Natural killer cell (primary cell): ENCODE results near the gene SPIRE1. TPM values are rescaled to one million over a fixed set of nuclear protein-coding genes. Genes with fewer than 3 reads are reported as not detected.
A peak's percentile ranks its signal among the peaks of the same experiment; 100 is the strongest.

Source experiments
- ATAC-seq, 3 donors: fragments of 150-1000 bp in 2 of 3; fragments of 200-7000 bp in 1 of 3; cut with Tn5 transposase; 1 replicate in 1 of 3; 2 replicates in 2 of 3; pipeline ENCODE4 v1.10.0; 2021; ENCODE audit warnings: mild to moderate bottlenecking in 2 of 3, moderate library complexity in 2 of 3
- DNase-seq, 2 donors: peaks; one replicate each; pipeline versions ENCODE4 v3.0.0 to v3.0.0-alpha.2; 2013 to 2021; ENCODE audit warnings: mixed read lengths in 1 of 2
- H3K27ac ChIP-seq: one replicate; pipeline ENCODE4 v1.5.1; 2013; ENCODE audit warnings: mild to moderate bottlenecking, low read length
- H3K27me3 ChIP-seq: one replicate; pipeline ENCODE4 v1.6.1; 2013; ENCODE audit warnings: low read length; ENCODE audit not compliant: control insufficient read depth, insufficient read depth
- H3K36me3 ChIP-seq: one replicate; pipeline ENCODE4 v1.6.1; 2013; ENCODE audit warnings: low read length; ENCODE audit not compliant: control insufficient read depth, insufficient read depth
- H3K4me1 ChIP-seq: one replicate; pipeline ENCODE4 v1.6.1; 2013; ENCODE audit warnings: low read length; ENCODE audit not compliant: control insufficient read depth, insufficient read depth
- H3K4me3 ChIP-seq: one replicate; pipeline ENCODE4 v1.5.1; 2013; ENCODE audit warnings: low read length
- H3K9me3 ChIP-seq: one replicate; pipeline ENCODE4 v1.6.1; 2013; ENCODE audit warnings: low read length; ENCODE audit not compliant: control insufficient read depth, insufficient read depth
- H3K27ac Mint-ChIP-seq, 2 donors: one replicate each; pipeline ENCODE4 v1.8.0; 2022; ENCODE audit warnings: mild to moderate bottlenecking in 2 of 2, mixed read lengths in 2 of 2, moderate library complexity in 1 of 2
- H3K27me3 Mint-ChIP-seq, 2 donors: one replicate each; pipeline ENCODE4 v1.8.0; 2022; ENCODE audit warnings: low read depth in 2 of 2, mixed read lengths in 2 of 2
- H3K36me3 Mint-ChIP-seq: one replicate; pipeline ENCODE4 v1.8.0; 2022; ENCODE audit warnings: mixed read lengths
- H3K4me1 Mint-ChIP-seq, 2 donors: one replicate each; pipeline ENCODE4 v1.8.0; 2022; ENCODE audit warnings: mixed read lengths in 2 of 2
- H3K4me3 Mint-ChIP-seq: one replicate; pipeline ENCODE4 v1.8.0; 2022; ENCODE audit warnings: mild to moderate bottlenecking, moderate library complexity, mixed read lengths
- H3K9me3 Mint-ChIP-seq, 2 donors: one replicate each; pipeline ENCODE4 v1.8.0; 2022; ENCODE audit warnings: mixed read lengths in 2 of 2
- WGBS: methylation state at CpG from one replicate; pipeline ENCODE4 v1.1.7; 2013; ENCODE audit warnings: missing lambda C conversion rate; ENCODE audit not compliant: insufficient coverage; 5-methylcytosine and 5-hydroxymethylcytosine counted together
- intact Hi-C: fragments of 100-400 bp; cut with micrococcal nuclease; formaldehyde crosslinking; loops from one replicate; pipeline ENCODE4 v1.14.2; 2022
- total RNA-seq, 4 donors: library from RNA; stranded (reverse); fragments of 120-200 nt in 1 of 4; gene quantifications; one replicate each; pipeline versions ENCODE4 v1.2.3 to v1.2.4, GENCODE V29; 2013 to 2022
- TF ChIP-seq, protein P1 (sequence below): fragments of 200-600 bp; IDR thresholded peaks from one replicate; pipeline ENCODE4 v1.8.0; 2022; ENCODE audit warnings: antibody characterized with exemption

Gene SPIRE1
- total RNA-seq, 3 donors from 2014 or later (not counting 1 experiment from before 2014, with no cell fraction given): 4.8 to 6.7 (median 5.4) TPM

DNA sequence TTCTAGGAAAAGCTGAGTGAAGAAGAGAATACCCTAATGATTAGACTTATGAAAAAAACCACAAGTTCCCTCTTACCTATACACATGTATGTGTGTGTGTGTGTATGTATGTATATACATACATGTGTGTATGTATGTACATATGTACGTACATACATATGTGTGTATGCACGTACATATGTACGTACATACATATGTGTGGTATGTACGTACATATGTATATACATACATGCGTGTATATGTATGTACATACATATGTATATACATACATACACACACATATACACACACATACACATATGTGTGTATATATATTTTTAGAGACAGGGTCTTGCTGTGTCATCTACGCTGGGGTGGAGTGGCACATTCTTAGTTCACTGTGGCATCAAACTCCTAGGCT lies 196.6 kb downstream of the SPIRE1 start:
- Histone ChIP-seq H3K4me1 (no peaks in the 10 kb centered on the region), H3K27ac (no peak overlapping the region), H3K27me3 (no peaks in the 10 kb centered on the region), H3K9me3 (no peaks in the 10 kb centered on the region), H3K36me3 (no peaks in the 10 kb centered on the region), H3K4me3 (no peak overlapping the region)
- intact Hi-C loops: no loop called here
- DNase-seq: no peak
- H3K27me3 Mint-ChIP-seq: no peaks in the 10 kb centered on the region
- no peaks in the 10 kb centered on the region for H3K36me3 Mint-ChIP-seq
- no peak overlapping the region for H3K27ac Mint-ChIP-seq
- 100% methylated on average over 1 of the region's 6 CpGs for WGBS
- H3K9me3 Mint-ChIP-seq: no peaks in the 10 kb centered on the region
- peak in 1 of 3 donors; percentile 35 for ATAC-seq
- H3K4me3 Mint-ChIP-seq: no peak overlapping the region
- TF ChIP-seq, protein P1, sequence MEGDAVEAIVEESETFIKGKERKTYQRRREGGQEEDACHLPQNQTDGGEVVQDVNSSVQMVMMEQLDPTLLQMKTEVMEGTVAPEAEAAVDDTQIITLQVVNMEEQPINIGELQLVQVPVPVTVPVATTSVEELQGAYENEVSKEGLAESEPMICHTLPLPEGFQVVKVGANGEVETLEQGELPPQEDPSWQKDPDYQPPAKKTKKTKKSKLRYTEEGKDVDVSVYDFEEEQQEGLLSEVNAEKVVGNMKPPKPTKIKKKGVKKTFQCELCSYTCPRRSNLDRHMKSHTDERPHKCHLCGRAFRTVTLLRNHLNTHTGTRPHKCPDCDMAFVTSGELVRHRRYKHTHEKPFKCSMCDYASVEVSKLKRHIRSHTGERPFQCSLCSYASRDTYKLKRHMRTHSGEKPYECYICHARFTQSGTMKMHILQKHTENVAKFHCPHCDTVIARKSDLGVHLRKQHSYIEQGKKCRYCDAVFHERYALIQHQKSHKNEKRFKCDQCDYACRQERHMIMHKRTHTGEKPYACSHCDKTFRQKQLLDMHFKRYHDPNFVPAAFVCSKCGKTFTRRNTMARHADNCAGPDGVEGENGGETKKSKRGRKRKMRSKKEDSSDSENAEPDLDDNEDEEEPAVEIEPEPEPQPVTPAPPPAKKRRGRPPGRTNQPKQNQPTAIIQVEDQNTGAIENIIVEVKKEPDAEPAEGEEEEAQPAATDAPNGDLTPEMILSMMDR: no peak
- no peaks in the 10 kb centered on the region for H3K4me1 Mint-ChIP-seq

- no peaks in the 10 kb centered on the region for H3K36me3 ChIP-seq
- WGBS: 59% methylated on average over 5 of the region's 5 CpGs
- no peak overlapping the region for H3K27ac Mint-ChIP-seq
- no peaks in the 10 kb centered on the region for H3K4me1 ChIP-seq
- no peak overlapping the region for H3K27ac ChIP-seq
- intact Hi-C loops: no loop called here
- H3K36me3 Mint-ChIP-seq: no peaks in the 10 kb centered on the region
- no peaks in the 10 kb centered on the region for H3K9me3 Mint-ChIP-seq
- DNase-seq: no peak
- H3K9me3 ChIP-seq: no peaks in the 10 kb centered on the region
- H3K27me3 Mint-ChIP-seq: no peaks in the 10 kb centered on the region
- no peak for ATAC-seq
- no peak overlapping the region for H3K4me3 ChIP-seq
- no peaks in the 10 kb centered on the region for H3K4me1 Mint-ChIP-seq
- H3K4me3 Mint-ChIP-seq: no peak overlapping the region
- TF ChIP-seq, protein P1: no peak
- no peaks in the 10 kb centered on the region for H3K27me3 ChIP-seq
These were observed 197.0 kb downstream of the SPIRE1 start for GRCh38 chr18:12460874-12461273.

- Mint-ChIP-seq H3K36me3 (no peaks in the 10 kb centered on the region), H3K4me3 (no peak overlapping the region), H3K27ac (no peak overlapping the region), H3K4me1 (no peaks in the 10 kb centered on the region), H3K9me3 (no peaks in the 10 kb centered on the region), H3K27me3 (no peaks in the 10 kb centered on the region)
- H3K27ac ChIP-seq: no peak overlapping the region
- no peak for DNase-seq
- H3K4me3 ChIP-seq: no peak overlapping the region
- no peaks in the 10 kb centered on the region for H3K27me3 ChIP-seq
- TF ChIP-seq, protein P1: no peak
- intact Hi-C loops: no loop called here
- H3K36me3 ChIP-seq: no peaks in the 10 kb centered on the region
- no peaks in the 10 kb centered on the region for H3K9me3 ChIP-seq
- WGBS: 85% methylated on average over 6 of the region's 7 CpGs
- H3K4me1 ChIP-seq: no peaks in the 10 kb centered on the region
- no peak for ATAC-seq
These were observed 199.1 kb downstream of the SPIRE1 start for GRCh38 chr18:12458771-12459170.

GRCh38 chr18:12456441-12456840 lies 201.5 kb downstream of the SPIRE1 start:
- no peak overlapping the region for H3K27ac ChIP-seq
- no peaks in the 10 kb centered on the region for H3K27me3 Mint-ChIP-seq
- H3K9me3 ChIP-seq: no peaks in the 10 kb centered on the region
- intact Hi-C loops: no loop called here
- DNase-seq: no peak
- no peaks in the 10 kb centered on the region for H3K36me3 Mint-ChIP-seq
- no peak overlapping the region for H3K4me3 Mint-ChIP-seq
- ATAC-seq: no peak
- no peaks in the 10 kb centered on the region for H3K9me3 Mint-ChIP-seq
- 95% methylated on average over 3 of the region's 3 CpGs for WGBS
- H3K4me3 ChIP-seq: no peak overlapping the region
- H3K27me3 ChIP-seq: no peaks in the 10 kb centered on the region
- TF ChIP-seq, protein P1: no peak
- no peak overlapping the region for H3K27ac Mint-ChIP-seq
- H3K4me1 ChIP-seq: no peaks in the 10 kb centered on the region
- no peaks in the 10 kb centered on the region for H3K36me3 ChIP-seq
- H3K4me1 Mint-ChIP-seq: no peaks in the 10 kb centered on the region
